PC-9 (cell line): Measurements from ENCODE around the gene SLC43A1. TPM values are rescaled to one million over a fixed set of nuclear protein-coding genes. Genes with fewer than 3 reads are reported as not detected.

Experiments used
- BruUV-seq: library from RNA; stranded (reverse); fragments of 400-500 nt; replicated peaks from 2 replicates; lab custom pipeline; 2021; lab: Mats Ljungman, UMichigan
- CTCF ChIA-PET: fragments of 300-600 bp; sonication (Branson Sonifier 250); formaldehyde crosslinking; loops from one replicate; lab custom pipeline; 2022; ENCODE audit warnings: antibody characterized with exemption; lab: Charles Lee
- POLR2A ChIA-PET: fragments of 300-600 bp; sonication (Branson Sonifier 250); formaldehyde crosslinking; loops from one replicate; lab custom pipeline; 2022; ENCODE audit warnings: antibody characterized with exemption; ENCODE audit not compliant: unreplicated experiment; lab: Charles Lee
- DNase-seq, 2 experiments: peaks; one replicate each; pipeline versions ENCODE4 v3.0.0 to v3.0.0-alpha.2; 2015 to 2022; ENCODE audit warnings: mixed read lengths in 1 of 2
- H2AFZ ChIP-seq: fragments of 200-600 bp; sonication (generic); 2 replicates; pipeline ENCODE4 v1.8.1; 2017; ENCODE audit warnings: antibody characterized with exemption
- H3F3A ChIP-seq: fragments of 200-600 bp; sonication (generic); 2 replicates; pipeline ENCODE4 v1.8.1; 2017; ENCODE audit warnings: antibody characterized with exemption, mild to moderate bottlenecking, low read depth; ENCODE audit not compliant: insufficient read depth
- H3K27ac ChIP-seq: fragments of 200-600 bp; sonication (generic); 2 replicates; pipeline ENCODE4 v1.6.1; 2016; ENCODE audit warnings: mixed run types
- H3K27me3 ChIP-seq: fragments of 200-600 bp; sonication (generic); 2 replicates; pipeline ENCODE4 v1.6.1; 2016; ENCODE audit warnings: low read depth, mixed run types; ENCODE audit not compliant: insufficient read depth
- H3K36me3 ChIP-seq: fragments of 200-600 bp; sonication (generic); 2 replicates; pipeline ENCODE4 v1.6.1; 2016; ENCODE audit warnings: low read depth, mixed run types
- H3K4me1 ChIP-seq: fragments of 200-600 bp; sonication (generic); replicated peaks from 2 replicates; pipeline ENCODE4 v1.6.1; 2016; ENCODE audit warnings: mixed run types; ENCODE audit not compliant: insufficient read depth
- H3K4me2 ChIP-seq: fragments of 200-600 bp; sonication (generic); 2 replicates; pipeline ENCODE4 v1.6.1; 2017; ENCODE audit warnings: mixed run types
- H3K4me3 ChIP-seq: fragments of 200-600 bp; sonication (generic); 2 replicates; pipeline ENCODE4 v1.6.1; 2016; ENCODE audit warnings: mixed run types
- H3K79me2 ChIP-seq: fragments of 200-600 bp; sonication (generic); 2 replicates; pipeline ENCODE4 v1.6.1; 2017; ENCODE audit warnings: low read depth, mixed run types
- H3K9me2 ChIP-seq: fragments of 200-600 bp; sonication (generic); 2 replicates; pipeline ENCODE4 v1.8.1; 2017; ENCODE audit warnings: mild to moderate bottlenecking; ENCODE audit not compliant: insufficient read depth
- H3K9me3 ChIP-seq: fragments of 200-600 bp; sonication (generic); 2 replicates; pipeline ENCODE4 v1.8.1; 2016; ENCODE audit warnings: low read depth; ENCODE audit not compliant: insufficient read depth
- H4K20me1 ChIP-seq: fragments of 200-600 bp; sonication (generic); 2 replicates; pipeline ENCODE4 v1.8.1; 2017; ENCODE audit not compliant: insufficient read depth
- CTCF ChIP-seq: fragments of 200-600 bp; sonication (generic); conservative IDR thresholded peaks from 2 replicates; pipeline ENCODE4 v1.6.1; 2017; ENCODE audit warnings: mixed run types, antibody characterized with exemption, mild to moderate bottlenecking, moderate library complexity
- EZH2 ChIP-seq: fragments of 200-600 bp; sonication (generic); IDR thresholded peaks from 2 replicates; pipeline ENCODE4 v1.8.0; 2017; ENCODE audit warnings: antibody characterized with exemption, low read depth
- intact Hi-C: fragments of 100-400 bp; cut with micrococcal nuclease; formaldehyde crosslinking; loops from one replicate; pipeline ENCODE4 v1.10.0; 2022; ENCODE audit not compliant: unreplicated experiment
- total RNA-seq: library from RNA; stranded (reverse); gene quantifications from 2 replicates; pipeline ENCODE4 v1.2.3, GENCODE V29; 2021

SLC43A1 gene
- total RNA-seq, 1 experiment from 2014 or later: 4.0 TPM

GRCh38 chr11:57546869-57547475, 31.5 kb upstream of the SLC43A1 start:
- Histone ChIP-seq H3K27me3 (no peaks in the 10 kb centered on the region), H3K79me2 (no peaks in the 10 kb centered on the region), H3F3A (no peaks in the 10 kb centered on the region), H3K27ac (no peak overlapping the region), H2AFZ (no peak overlapping the region), H3K9me2 (no peaks in the 10 kb centered on the region), H3K36me3 (no peaks in the 10 kb centered on the region), H3K4me2 (no peak overlapping the region), H3K4me1 (0 out of 2 replicates have a peak, but pooled peaks cover 5% of the 10 kb centered on the region), H4K20me1 (no peaks in the 10 kb centered on the region), H3K9me3 (no peaks in the 10 kb centered on the region), H3K4me3 (no peak overlapping the region)
- BruUV-seq: no TSS peak
- ChIA-PET CTCF (no interaction called here), POLR2A (no interaction called here)
- DNase-seq: peak in 1 of 2 experiments; percentile 31
- TF ChIP-seq CTCF (no peak), EZH2 (no peak)
- intact Hi-C loops: no loop called here

- CTCF ChIA-PET: no interaction called here
- POLR2A ChIA-PET: no interaction called here
- Histone ChIP-seq H3K27ac (no peak overlapping the region), H3F3A (no peaks in the 10 kb centered on the region), H3K4me3 (no peak overlapping the region), H3K79me2 (no peaks in the 10 kb centered on the region), H3K4me1 (0 out of 2 replicates have a peak, but pooled peaks cover 5% of the 10 kb centered on the region), H4K20me1 (no peaks in the 10 kb centered on the region), H3K4me2 (no peak overlapping the region), H2AFZ (no peak overlapping the region), H3K9me3 (no peaks in the 10 kb centered on the region), H3K36me3 (no peaks in the 10 kb centered on the region), H3K27me3 (no peaks in the 10 kb centered on the region), H3K9me2 (no peaks in the 10 kb centered on the region)
- no TSS peak for BruUV-seq
- no peak for DNase-seq
- no peak for TF ChIP-seq EZH2
- TF ChIP-seq CTCF: no peak
- intact Hi-C loops: no loop called here
Measured at GRCh38 chr11:57546451-57546850, 30.9 kb upstream of the SLC43A1 start.

- H3K27me3 ChIP-seq: no peaks in the 10 kb centered on the region
- POLR2A ChIA-PET: no interaction called here
- H3F3A ChIP-seq: no peaks in the 10 kb centered on the region
- H3K4me2 ChIP-seq: no peak overlapping the region
- no peaks in the 10 kb centered on the region for H3K79me2 ChIP-seq
- 0 out of 2 replicates have a peak, but pooled peaks cover 5% of the 10 kb centered on the region for H3K4me1 ChIP-seq
- H3K9me3 ChIP-seq: no peaks in the 10 kb centered on the region
- no peak for DNase-seq
- H3K9me2 ChIP-seq: no peaks in the 10 kb centered on the region
- CTCF ChIA-PET: no interaction called here
- no peaks in the 10 kb centered on the region for H3K36me3 ChIP-seq
- no peaks in the 10 kb centered on the region for H4K20me1 ChIP-seq
- no peak overlapping the region for H2AFZ ChIP-seq
- no peak overlapping the region for H3K4me3 ChIP-seq
- intact Hi-C loops: no loop called here
- TF ChIP-seq CTCF: no peak
- no peak for TF ChIP-seq EZH2
- no peak overlapping the region for H3K27ac ChIP-seq
- no TSS peak for BruUV-seq
Measured at GRCh38 chr11:57545883-57546282, 30.4 kb upstream of the SLC43A1 start.
